Measurements from ENCODE around the gene ARHGEF25.
"Not testable (repeated sequence)": the region's sequence is repeated elsewhere in the genome, so short reads cannot be mapped to it uniquely, and the experiment has no call there.

ARHGEF25 gene
- total RNA-seq: 0 to 0.42 reads per million in 2 donors

DNA sequence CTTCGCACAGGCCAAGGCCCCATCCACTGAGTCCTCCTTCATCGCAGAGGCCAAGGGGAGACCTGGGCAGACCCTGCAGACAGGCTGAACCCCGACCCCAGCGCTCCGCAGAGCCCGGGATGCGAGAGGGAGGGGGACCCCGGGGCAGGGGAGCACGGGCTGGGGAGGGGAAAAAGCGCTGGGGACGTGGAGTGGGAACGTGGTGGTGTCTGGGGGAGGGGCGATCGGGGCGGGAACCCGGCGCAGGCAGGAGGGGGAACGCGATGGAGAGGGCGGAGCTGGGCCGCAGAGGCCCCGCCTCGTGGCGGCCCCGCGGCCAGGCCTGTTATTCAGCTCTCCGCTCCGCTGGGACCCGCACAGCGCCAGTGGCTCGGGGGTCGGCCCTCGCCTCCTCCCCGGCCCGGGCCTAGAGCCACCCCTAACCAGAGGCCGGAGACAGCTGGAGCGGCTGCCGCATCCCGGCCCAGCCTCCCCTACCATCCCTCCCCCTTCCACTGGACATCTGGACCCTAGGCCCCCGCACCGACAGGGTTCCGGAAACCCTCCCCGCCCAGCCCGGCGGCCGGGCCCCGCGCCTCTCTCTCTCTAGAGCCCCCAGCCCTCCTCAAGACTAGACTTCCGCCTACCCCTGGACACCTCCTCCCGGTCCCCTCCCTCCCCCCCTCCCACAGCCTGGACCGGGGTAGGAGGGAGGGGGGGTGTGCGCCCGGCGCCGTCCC is at the start of gene ARHGEF25:
Gene ARHGEF25, plus strand, starts transcription at position 328 of the 719 bp plus-strand sequence. CDS start 460 bp downstream, outside the sequence.
- DNase-seq: peak; percentile 37

GRCh38 chr12:57563358-57563757 is 47.9 kb upstream of the ARHGEF25 start:
- DNase-seq: no peak

DNA sequence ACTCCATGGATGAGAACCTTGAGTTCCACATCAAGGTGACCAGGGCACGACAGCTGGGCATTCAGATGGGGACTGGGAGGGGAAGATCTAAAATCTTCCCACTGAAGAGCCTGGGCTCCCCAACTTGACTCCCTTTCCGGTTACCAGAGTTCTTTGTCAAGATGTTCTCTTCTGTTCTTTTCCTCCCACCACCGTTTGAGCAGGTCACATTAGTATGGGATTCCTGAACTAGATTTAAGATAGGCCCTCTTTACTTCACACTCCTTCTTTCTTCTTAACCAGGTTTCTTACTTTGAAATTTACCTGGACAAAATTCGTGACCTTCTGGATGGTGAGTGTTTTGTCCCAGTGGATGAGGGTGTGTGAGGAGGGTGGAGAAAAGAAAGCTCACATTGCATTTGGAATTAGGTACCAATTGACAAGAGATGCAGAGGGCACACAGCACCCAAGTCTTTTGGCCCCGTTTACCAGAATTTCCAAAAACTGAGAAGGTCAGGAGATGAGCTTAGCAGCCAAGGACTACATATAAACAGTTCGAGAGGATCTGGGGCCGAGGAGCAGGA is 47.0 kb upstream of the ARHGEF25 start:
- no peak for DNase-seq

- no peak for DNase-seq
These were observed 42.4 kb upstream of the ARHGEF25 start for GRCh38 chr12:57568838-57569237.

DNA sequence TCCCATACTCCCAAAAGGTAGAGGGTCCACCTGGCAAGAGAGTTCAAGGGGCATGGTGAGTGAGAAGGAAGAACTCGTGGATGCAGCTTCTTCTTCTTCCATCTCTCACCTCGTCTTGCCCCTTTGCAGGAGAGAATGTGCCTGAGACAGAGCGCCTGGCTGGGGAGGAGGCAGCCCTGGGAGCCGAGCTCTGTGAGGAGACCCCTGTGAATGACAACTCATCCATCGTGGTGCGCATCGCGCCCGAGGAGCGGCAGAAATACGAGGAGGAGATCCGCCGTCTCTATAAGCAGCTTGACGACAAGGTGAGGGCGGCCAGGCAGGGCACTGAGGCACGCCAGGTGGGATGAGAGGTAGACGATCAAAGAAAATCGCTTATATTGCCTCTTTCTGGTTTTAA is 41.4 kb upstream of the ARHGEF25 start:
- no peak for DNase-seq

DNA sequence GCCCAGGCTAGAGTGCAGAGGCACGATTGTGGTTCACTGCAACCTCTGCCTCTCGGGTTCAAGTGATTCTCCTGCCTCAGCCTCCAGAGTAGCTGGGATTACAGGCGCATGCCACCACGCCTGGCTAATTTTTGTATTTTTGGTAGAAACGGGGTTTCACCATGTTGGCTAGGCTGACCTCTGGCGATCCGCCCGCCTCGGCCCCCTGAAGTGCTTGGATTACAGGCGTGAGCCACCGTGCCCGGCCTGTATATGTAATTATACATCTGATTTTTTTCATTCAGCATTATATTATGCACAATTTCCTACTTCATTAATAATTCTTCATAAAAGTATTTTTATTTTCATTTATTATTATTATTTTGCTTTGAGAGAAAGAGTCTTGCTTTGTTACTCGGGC is 40.8 kb upstream of the ARHGEF25 start:
- DNase-seq: not testable (repeated sequence)

- DNase-seq: no peak
These were observed 39.1 kb upstream of the ARHGEF25 start for GRCh38 chr12:57571926-57572762.

GRCh38 chr12:57574795-57575194 is 36.4 kb upstream of the ARHGEF25 start:
- DNase-seq: no peak

DNA sequence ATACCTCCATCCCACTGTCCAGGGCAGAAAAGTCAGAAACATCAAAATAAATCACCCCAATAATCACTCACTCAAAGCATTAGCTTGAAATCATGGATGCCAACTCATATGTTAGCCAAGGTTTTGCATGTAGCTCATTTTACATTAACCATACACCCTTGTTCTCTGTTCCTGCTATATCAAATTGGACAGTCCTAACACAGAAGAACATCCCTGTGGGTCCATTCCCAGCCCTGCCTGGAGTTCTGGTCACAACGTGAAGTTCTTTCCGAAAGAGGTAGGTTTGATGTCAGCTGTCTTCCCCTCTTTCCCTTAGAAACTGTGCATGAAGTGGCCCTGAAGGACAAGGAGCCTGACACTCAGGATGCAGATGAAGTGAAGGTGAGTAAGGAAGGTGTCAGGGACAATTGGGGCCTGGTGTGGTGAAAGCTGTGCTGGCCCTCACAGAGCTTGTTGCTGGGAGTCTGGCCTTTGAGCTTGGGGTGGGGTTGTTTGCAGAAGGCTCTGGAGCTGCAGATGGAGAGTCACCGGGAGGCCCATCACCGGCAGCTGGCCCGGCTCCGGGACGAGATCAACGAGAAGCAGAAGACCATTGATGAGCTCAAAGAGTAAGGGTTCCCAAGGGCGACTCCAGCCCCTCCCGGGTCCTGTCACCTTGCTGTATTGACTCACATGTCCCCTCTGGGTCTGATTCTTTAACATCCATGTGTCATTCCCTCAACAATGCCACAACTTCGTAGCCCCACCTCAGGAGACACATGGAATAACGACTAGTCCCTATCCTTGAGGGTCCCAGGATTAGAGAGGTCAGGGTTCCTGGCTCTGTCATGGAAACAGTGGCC is 35.2 kb upstream of the ARHGEF25 start:
- no peak for DNase-seq

DNA sequence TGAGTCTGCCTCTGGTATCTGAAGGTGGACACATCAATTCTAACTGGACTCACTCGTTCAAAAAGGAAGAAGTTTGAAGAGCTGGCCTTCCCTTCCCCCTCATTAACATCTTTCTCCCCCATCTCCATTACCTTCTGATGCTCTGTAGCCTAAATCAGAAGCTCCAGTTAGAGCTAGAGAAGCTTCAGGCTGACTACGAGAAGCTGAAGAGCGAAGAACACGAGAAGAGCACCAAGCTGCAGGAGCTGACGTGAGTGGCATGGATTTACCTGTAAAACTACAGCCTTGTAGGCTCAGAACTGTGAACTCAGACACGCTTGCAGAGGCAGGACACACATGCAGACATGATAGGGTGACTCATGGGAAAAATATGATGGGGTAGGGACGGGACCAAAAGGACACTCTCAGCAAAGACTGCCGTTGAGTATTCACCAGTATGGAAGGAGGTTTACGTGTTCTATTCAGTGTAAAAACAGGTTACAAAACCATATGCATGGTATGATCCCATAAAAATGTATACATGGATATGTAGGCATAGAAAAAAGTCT is 34.5 kb upstream of the ARHGEF25 start:
- no peak for DNase-seq

- DNase-seq: no peak
These were observed 33.1 kb upstream of the ARHGEF25 start for GRCh38 chr12:57577981-57578758.

DNA sequence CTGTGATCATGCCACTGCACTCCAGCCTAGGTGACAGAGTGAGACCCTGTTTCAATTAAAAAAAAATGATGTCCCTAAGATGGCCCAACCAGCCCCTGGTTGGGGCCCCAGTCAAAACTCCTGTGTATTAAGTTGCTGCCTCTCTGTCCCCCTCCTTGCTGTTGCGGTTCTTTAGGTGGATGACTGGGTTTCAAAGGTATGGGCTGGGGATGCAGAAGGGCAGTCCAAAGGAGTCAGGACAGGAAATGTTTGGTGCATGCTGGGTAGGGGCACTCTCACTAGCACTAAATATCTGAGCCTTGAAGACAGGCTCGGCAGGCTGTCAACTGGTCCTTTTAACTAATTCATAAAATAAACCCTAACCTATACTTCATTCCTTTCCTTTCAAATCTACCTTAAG is 32.2 kb upstream of the ARHGEF25 start:
- no peak for DNase-seq

DNA sequence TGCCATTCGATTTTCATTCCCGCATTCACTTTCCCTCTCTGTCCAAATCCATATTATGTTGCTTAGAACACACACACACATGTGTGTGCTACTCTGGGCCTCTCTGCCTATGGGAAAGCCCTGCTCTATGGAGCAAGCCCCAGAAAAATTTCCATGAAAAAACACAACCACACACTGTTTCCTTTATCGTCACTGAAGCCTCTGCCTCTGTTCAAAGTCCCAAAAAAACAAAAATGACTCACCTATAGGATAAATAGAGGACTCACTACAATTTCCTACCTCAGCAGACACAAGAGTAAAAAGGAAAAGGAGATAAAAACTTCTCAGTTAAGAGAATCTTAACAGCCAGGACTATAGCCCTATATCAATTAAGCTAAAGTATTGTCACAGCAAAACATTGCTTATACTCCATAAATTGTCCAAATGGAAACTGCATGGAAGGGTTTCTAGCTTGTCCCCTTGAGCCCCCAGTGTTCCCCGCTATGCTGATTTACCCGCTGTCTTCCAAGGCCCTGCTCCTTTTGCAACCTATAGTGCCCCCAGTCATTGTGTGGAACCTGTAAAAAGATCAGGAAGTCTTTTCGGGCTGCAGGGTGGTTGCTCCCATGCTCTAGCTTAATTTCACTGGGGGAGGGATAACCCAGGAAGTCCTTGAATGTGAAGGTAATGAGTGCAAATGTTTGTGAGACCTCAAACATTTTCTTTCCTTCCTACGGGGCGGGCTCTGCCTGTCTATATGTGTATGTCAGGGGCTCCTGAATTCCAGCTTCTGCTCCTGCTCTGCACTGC is 31.4 kb upstream of the ARHGEF25 start:
- no peak for DNase-seq

DNA sequence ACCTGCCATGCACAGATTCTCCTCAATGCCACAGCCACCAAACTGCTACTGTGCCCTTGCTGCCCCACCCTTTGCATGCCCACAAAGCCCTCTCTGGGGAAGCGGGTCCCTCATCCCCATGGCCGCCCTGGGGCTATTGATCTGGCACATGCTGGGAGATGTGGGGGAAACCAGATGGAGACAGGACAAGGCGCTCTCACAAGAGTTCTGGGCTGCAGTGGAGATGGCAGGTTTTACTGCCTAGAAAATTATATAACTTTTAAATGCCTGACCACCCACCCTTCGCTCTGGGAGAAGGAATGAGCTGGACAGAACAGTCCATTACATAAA is 30.8 kb upstream of the ARHGEF25 start:
- DNase-seq: no peak

- no peak for DNase-seq
These were observed 29.4 kb upstream of the ARHGEF25 start for GRCh38 chr12:57581802-57582201.

DNA sequence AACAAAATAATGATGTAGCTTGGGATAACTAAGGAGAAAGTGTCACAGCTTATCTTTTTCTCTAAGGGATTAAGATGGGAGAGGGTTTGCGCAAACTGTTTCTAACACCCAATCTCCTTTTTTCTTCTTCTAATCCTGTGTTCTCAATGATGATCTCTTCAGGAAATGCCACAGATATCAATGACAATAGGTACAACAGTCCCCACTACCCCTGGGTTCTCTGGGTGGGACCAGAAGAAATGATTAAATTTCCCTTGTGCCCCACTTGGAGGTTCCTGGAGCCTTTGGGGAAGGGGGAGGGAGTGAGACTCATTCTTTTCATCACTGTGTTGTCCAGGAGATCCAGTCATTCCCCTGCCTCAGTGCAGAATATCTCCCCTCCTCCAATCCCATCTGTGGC is 28.8 kb upstream of the ARHGEF25 start:
- no peak for DNase-seq

- DNase-seq: peak; percentile 38
These were observed 28.0 kb upstream of the ARHGEF25 start for GRCh38 chr12:57583008-57583831.

- no peak for DNase-seq
These were observed 27.2 kb upstream of the ARHGEF25 start for GRCh38 chr12:57584050-57584449.

GRCh38 chr12:57584690-57585089 is 26.5 kb upstream of the ARHGEF25 start:
- no peak for DNase-seq

- no peak for DNase-seq
These were observed 26.1 kb upstream of the ARHGEF25 start for GRCh38 chr12:57585156-57585555.
